Ectodermal cell (in vitro differentiated cells): ENCODE results near the gene THBS1.
A peak's percentile ranks its signal among the peaks of the same experiment; 100 is the strongest.

Experiments
- H3K27ac ChIP-seq: 2 replicates; pipeline ENCODE4 v1.7.0; 2013; ENCODE audit warnings: mild to moderate bottlenecking, low read depth, low read length; ENCODE audit not compliant: insufficient read depth, poor library complexity, severe bottlenecking
- H3K27me3 ChIP-seq: 2 replicates; pipeline ENCODE4 v1.7.0; 2013; ENCODE audit warnings: mild to moderate bottlenecking, low read length; ENCODE audit not compliant: insufficient read depth, control insufficient read depth, poor library complexity, severe bottlenecking
- H3K36me3 ChIP-seq: one replicate; pipeline ENCODE4 v1.7.0; 2013; ENCODE audit warnings: low read length; ENCODE audit not compliant: control insufficient read depth, insufficient read depth
- H3K4me1 ChIP-seq: one replicate; pipeline ENCODE4 v1.7.0; 2013; ENCODE audit warnings: low read length; ENCODE audit not compliant: control insufficient read depth, insufficient read depth
- H3K4me3 ChIP-seq: 2 replicates; pipeline ENCODE4 v1.7.0; 2013; ENCODE audit warnings: low read depth, low read length, control low read depth; ENCODE audit not compliant: insufficient read depth
- H3K9me3 ChIP-seq: 2 replicates; pipeline ENCODE4 v1.7.0; 2013; ENCODE audit warnings: mild to moderate bottlenecking, low read length, moderate library complexity; ENCODE audit not compliant: control insufficient read depth
- WGBS, 2 experiments: methylation state at CpG; one replicate each; pipeline ENCODE4 v1.1.7; 2013; ENCODE audit warnings: missing lambda C conversion rate in 2 of 2; 5-methylcytosine and 5-hydroxymethylcytosine counted together

THBS1 gene

GRCh38 chr15:39629906-39630305 is 49.0 kb downstream of the THBS1 start:
- 91 to 96% methylated on average over 3 of the region's 3 CpGs for WGBS, 2 experiments
- no peaks in the 10 kb centered on the region for H3K27me3 ChIP-seq
- H3K4me1 ChIP-seq = no peaks in the 10 kb centered on the region
- no peaks in the 10 kb centered on the region for H3K36me3 ChIP-seq
- H3K27ac ChIP-seq = no peak overlapping the region
- no peak overlapping the region for H3K4me3 ChIP-seq
- no peaks in the 10 kb centered on the region for H3K9me3 ChIP-seq

- H3K4me3 ChIP-seq = no peak overlapping the region
- H3K4me1 ChIP-seq = no peaks in the 10 kb centered on the region
- no peaks in the 10 kb centered on the region for H3K27me3 ChIP-seq
- H3K9me3 ChIP-seq = no peaks in the 10 kb centered on the region
- H3K27ac ChIP-seq = no peak overlapping the region
- H3K36me3 ChIP-seq = no peaks in the 10 kb centered on the region
- WGBS, 2 experiments = 83 to 92% methylated on average over 3 of the region's 3 CpGs
Observed at GRCh38 chr15:39631357-39631756, 50.5 kb downstream of the THBS1 start.

- no peaks in the 10 kb centered on the region for H3K9me3 ChIP-seq
- H3K36me3 ChIP-seq = no peaks in the 10 kb centered on the region
- H3K27ac ChIP-seq = no peak overlapping the region
- no peaks in the 10 kb centered on the region for H3K27me3 ChIP-seq
- peaks cover 10% of the 10 kb centered on the region for H3K4me1 ChIP-seq
- H3K4me3 ChIP-seq = no peak overlapping the region
- 100% methylated on average over 1 of the region's 1 CpG for WGBS, 2 experiments
Observed at GRCh38 chr15:39638041-39638440, 57.2 kb downstream of the THBS1 start.

- H3K27me3 ChIP-seq = no peaks in the 10 kb centered on the region
- no peak overlapping the region for H3K27ac ChIP-seq
- no peaks in the 10 kb centered on the region for H3K36me3 ChIP-seq
- WGBS, 2 experiments = 93 to 96% methylated on average over 1 of the region's 1 CpG
- no peaks in the 10 kb centered on the region for H3K9me3 ChIP-seq
- no peak overlapping the region for H3K4me3 ChIP-seq
- peaks cover 13% of the 10 kb centered on the region for H3K4me1 ChIP-seq
Observed at GRCh38 chr15:39639037-39639436, 58.2 kb downstream of the THBS1 start.

GRCh38 chr15:39640665-39641064 is 59.8 kb downstream of the THBS1 start:
- Histone ChIP-seq H3K36me3 (no peaks in the 10 kb centered on the region), H3K4me1 (peaks cover 20% of the 10 kb centered on the region), H3K4me3 (no peak overlapping the region), H3K27me3 (no peaks in the 10 kb centered on the region), H3K27ac (no peak overlapping the region), H3K9me3 (no peaks in the 10 kb centered on the region)
- 88 to 94% methylated on average over 3 of the region's 3 CpGs for WGBS, 2 experiments

- H3K27ac ChIP-seq = no peak overlapping the region
- H3K4me3 ChIP-seq = no peak overlapping the region
- WGBS, 2 experiments = 94 to 95% methylated on average over 10 of the region's 11 CpGs
- no peaks in the 10 kb centered on the region for H3K9me3 ChIP-seq
- no peaks in the 10 kb centered on the region for H3K27me3 ChIP-seq
- peaks cover 20% of the 10 kb centered on the region for H3K4me1 ChIP-seq
- H3K36me3 ChIP-seq = no peaks in the 10 kb centered on the region
Observed at GRCh38 chr15:39641191-39641889, 60.5 kb downstream of the THBS1 start.

- no peaks in the 10 kb centered on the region for H3K27me3 ChIP-seq
- 36 to 55% methylated on average over 4 to 5 of the region's 5 CpGs for WGBS, 2 experiments
- no peaks in the 10 kb centered on the region for H3K9me3 ChIP-seq
- no peaks in the 10 kb centered on the region for H3K36me3 ChIP-seq
- no peak overlapping the region for H3K4me3 ChIP-seq
- peaks cover 20% of the 10 kb centered on the region for H3K4me1 ChIP-seq
- H3K27ac ChIP-seq = peak overlapping the region; percentile 44
Observed at GRCh38 chr15:39642011-39642640, 61.2 kb downstream of the THBS1 start.

- no peaks in the 10 kb centered on the region for H3K36me3 ChIP-seq
- no peak overlapping the region for H3K4me3 ChIP-seq
- 93 to 98% methylated on average over 1 of the region's 1 CpG for WGBS, 2 experiments
- H3K27ac ChIP-seq = no peak overlapping the region
- peaks cover 20% of the 10 kb centered on the region for H3K4me1 ChIP-seq
- no peaks in the 10 kb centered on the region for H3K9me3 ChIP-seq
- no peaks in the 10 kb centered on the region for H3K27me3 ChIP-seq
Observed at GRCh38 chr15:39643727-39644126, 62.8 kb downstream of the THBS1 start.

- Histone ChIP-seq H3K36me3 (no peaks in the 10 kb centered on the region), H3K27me3 (no peaks in the 10 kb centered on the region), H3K27ac (no peak overlapping the region), H3K4me3 (no peak overlapping the region), H3K4me1 (peaks cover 20% of the 10 kb centered on the region), H3K9me3 (no peaks in the 10 kb centered on the region)
- 87 to 90% methylated on average over 13 of the region's 13 CpGs for WGBS, 2 experiments
Observed at GRCh38 chr15:39644136-39644535, 63.3 kb downstream of the THBS1 start.

- WGBS, 2 experiments = 91% methylated on average over 20 of the region's 20 CpGs
- H3K27ac ChIP-seq = no peak overlapping the region
- no peaks in the 10 kb centered on the region for H3K9me3 ChIP-seq
- no peaks in the 10 kb centered on the region for H3K36me3 ChIP-seq
- no peak overlapping the region for H3K4me3 ChIP-seq
- peaks cover 20% of the 10 kb centered on the region for H3K4me1 ChIP-seq
- no peaks in the 10 kb centered on the region for H3K27me3 ChIP-seq
Observed at GRCh38 chr15:39645138-39645975, 64.5 kb downstream of the THBS1 start.
